Measurements from ENCODE around the gene TXNL4A. TPM values are rescaled to one million over a fixed set of nuclear protein-coding genes. Genes with fewer than 3 reads are reported as not detected.

Gene TXNL4A
- total RNA-seq, 1 experiment from 2014 or later = 178 TPM

- ATAC-seq = no peak
- Histone ChIP-seq H3K4me3 (replicated peaks in 1 of 2; ENCODE audit: low read depth in 1 of 2, low read length in 2 of 2) (no peak overlapping the region), H2AFZ (ENCODE audit: low read depth, low read length, poor library complexity, severe bottlenecking) (no peak overlapping the region), H3K27me3 (ENCODE audit: insufficient read depth, low read length) (no peaks in the 10 kb centered on the region), H3K4me1 (ENCODE audit: control insufficient read depth in 1 of 2, insufficient read depth in 2 of 2, low read length in 2 of 2) (no peaks in the 10 kb centered on the region), H3K36me3 (ENCODE audit: control insufficient read depth in 1 of 2, insufficient read depth in 2 of 2, low read length in 2 of 2) (peaks cover 13 to 44% of the 10 kb centered on the region in 2 experiments; a peak in 3 of 4 replicates), H3K9ac (ENCODE audit: low read length) (no peak overlapping the region), H3K79me2 (ENCODE audit: insufficient read depth, low read length) (peaks cover 90% of the 10 kb centered on the region), H4K20me1 (ENCODE audit: insufficient read depth) (no peaks in the 10 kb centered on the region), H3K4me2 (ENCODE audit: low read length) (no peak overlapping the region), H3K27ac (ENCODE audit: low read depth, low read length) (no peak overlapping the region), H3K9me3 (ENCODE audit: control insufficient read depth in 1 of 2, insufficient read depth in 1 of 2, low read depth in 1 of 2, low read length in 2 of 2) (peaks cover 0 to 13% of the 10 kb centered on the region in 2 experiments; a peak in 1 of 4 replicates), H3K9me2 (ENCODE audit: insufficient read depth) (no peaks in the 10 kb centered on the region)
- ChIA-PET POLR2A (interaction anchor here (0.9 kb wide), 1 partner anchor 11 kb away, joined by 3 read pairs; the partner anchor contains the start of gene SLC66A2), CTCF (no interaction called here), RAD21 (ENCODE audit: low non-redundant PET in 1 of 2, low total read pairs in 2 of 2, uncharacterized antibody in 2 of 2, unreplicated experiment in 2 of 2) (no interaction called here)
- intact Hi-C loops (cut with micrococcal nuclease) = no loop called here
- TF ChIP-seq SRF (IDR thresholded peaks at IDR 0.05; ENCODE audit: low read depth) (no peak), REST (IDR thresholded peaks at IDR 0.05; ENCODE audit: low read depth) (no peak), ZFX (IDR thresholded peaks at IDR 0.05) (no peak), ZNF274 (IDR thresholded peaks at IDR 0.05; ENCODE audit: low read depth, low read length) (no peak), SP1 (IDR thresholded peaks at IDR 0.05; ENCODE audit: low read depth) (no peak), ELF1 (IDR thresholded peaks at IDR 0.05; ENCODE audit: borderline replicate concordance, low read depth) (no peak)
- no peak for DNase-seq (ENCODE audit: low read depth, low spot score)
- no TSS peak for BruUV-seq (replicated peaks)
Observed at GRCh38 chr18:79940126-79940813, 48.1 kb downstream of the TXNL4A start.
